Skin of body (tissue), 3 donors: Measurements from ENCODE around the gene UBAP1L. TPM values are rescaled to one million over a fixed set of nuclear protein-coding genes. Genes with fewer than 3 reads are reported as not detected.
"Not testable (repeated sequence)": the region's sequence is repeated elsewhere in the genome, so short reads cannot be mapped to it uniquely, and the experiment has no call there.

Source experiments
- DNase-seq: peaks from one replicate; lab custom pipeline; 2025; lab: John Stamatoyannopoulos, UW
- small RNA-seq: library from RNA; depleted of rRNA; stranded (forward); fragments of <200 nt; gene quantifications from one replicate; pipeline ENCODE3, GENCODE V24; 2014; ENCODE audit warnings: low replicate concordance
- total RNA-seq: library from RNA; depleted of rRNA; stranded (reverse); fragments of >200 nt; gene quantifications from one replicate; pipeline ENCODE4 v1.2.3, GENCODE V29; 2014

Gene UBAP1L
- total RNA-seq, 1 donor from 2014 or later, result 2.2 TPM

DNA sequence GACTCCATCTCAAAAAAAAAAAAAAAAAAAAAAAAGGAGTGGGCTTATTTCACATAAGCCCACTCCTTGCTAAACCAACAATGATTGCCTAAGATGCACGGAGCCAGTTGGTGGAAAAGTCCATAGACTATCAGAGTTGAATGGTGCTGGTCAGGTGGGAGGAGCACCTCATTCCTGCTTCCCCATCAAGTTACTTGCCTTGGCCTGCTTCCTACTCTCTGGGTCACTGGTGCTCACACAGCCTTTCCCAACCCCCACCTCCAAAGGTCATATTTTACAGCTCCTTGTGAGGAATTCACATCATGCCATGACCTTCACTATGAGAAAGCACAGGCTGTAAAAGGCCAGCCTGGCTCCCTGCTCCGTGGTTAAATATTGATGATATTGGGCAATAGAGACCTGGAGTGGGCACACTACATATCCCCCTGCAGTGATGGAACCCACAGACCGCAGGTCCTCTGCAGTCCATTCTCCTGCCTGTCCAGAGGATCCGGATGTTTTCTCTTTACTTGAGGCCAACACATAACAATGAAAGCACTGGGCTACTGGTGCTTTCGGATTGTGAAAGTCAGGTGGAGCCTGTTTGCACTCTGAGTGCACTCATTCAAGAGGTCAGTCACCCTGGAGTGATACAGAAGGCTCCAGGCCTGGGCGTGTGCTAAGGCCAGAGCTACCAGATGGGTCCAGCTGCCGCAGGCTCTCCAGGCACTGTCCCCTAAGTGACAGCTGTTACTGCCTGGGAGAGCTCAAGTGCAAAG is 70.1 kb downstream of the UBAP1L start, which contains the start of gene SLC51B:
Gene SLC51B (plus strand): TSS at position 664 of the 758 bp plus-strand sequence. CDS start 4,618 bp downstream, outside the sequence.
- no peak for DNase-seq

DNA sequence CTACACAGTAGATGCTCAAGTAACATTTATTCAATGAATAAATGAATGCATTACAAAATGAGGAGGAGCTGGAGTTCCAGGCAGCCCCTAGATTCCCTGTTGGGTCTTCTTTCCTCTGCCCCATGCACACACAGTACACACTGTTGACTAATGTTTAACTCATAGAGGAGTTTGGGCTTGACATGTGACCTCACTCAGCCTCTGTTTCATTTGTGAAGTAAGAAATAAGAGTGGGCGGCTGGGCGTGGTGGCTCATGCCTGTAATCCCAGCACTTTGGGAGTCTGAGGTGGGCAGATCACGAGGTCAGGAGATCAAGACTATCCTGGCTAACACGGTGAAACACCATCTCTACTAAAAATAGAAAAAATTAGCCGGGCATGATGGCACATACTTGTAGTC is 70.8 kb downstream of the UBAP1L start:
- not testable (repeated sequence) for DNase-seq

DNA sequence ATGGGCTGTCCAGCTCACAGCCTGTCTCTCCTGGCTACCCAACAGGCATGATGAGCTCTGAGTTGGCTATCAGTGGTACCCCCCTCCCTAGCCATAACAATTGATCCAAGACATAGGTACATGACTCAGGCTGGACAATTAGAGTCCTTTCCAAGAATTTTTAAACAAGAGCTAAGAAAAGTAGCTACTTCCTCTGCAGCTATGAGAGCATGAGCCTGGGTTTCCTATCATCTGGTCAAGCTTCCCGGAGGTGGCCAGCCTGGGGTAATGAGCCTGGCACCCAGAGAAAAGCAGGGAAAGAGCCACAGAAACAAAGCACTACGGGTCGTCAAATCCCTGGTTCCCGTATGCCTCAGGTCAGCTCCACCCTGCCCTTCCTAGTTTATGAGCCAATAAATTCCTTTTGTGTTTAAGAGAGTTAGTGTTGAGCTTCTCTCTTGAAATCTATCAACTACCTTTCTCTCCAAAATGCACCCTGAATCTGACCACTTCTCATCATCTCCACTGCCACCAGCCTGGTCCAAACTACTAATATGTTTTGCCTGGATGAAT is 72.1 kb downstream of the UBAP1L start:
- DNase-seq, result no peak

Small RNA genes lying within 50 kb of the gene (small RNA-seq; reads per million reads assigned to genes)
- not detected for gene AC013553.1

Other genes starting within 250 kb of the UBAP1L start
- 3.6 TPM for gene ANKDD1A, start 203.3 kb downstream of the UBAP1L start, total RNA-seq
- 49.9 TPM for gene SPG21, start 125.3 kb downstream of the UBAP1L start, total RNA-seq
- gene MTFMT, start 85.6 kb downstream of the UBAP1L start, total RNA-seq, result 8.4 TPM
- not detected for gene SLC51B, start 69.8 kb downstream of the UBAP1L start, total RNA-seq
- 12.5 TPM for gene RASL12, start 47.2 kb downstream of the UBAP1L start, total RNA-seq
- 0.30 TPM for gene KBTBD13, start 38.5 kb downstream of the UBAP1L start, total RNA-seq
- 10.9 TPM for gene PDCD7, start 18.6 kb upstream of the UBAP1L start, total RNA-seq
- 65.6 TPM for gene CLPX, start 70.1 kb upstream of the UBAP1L start, total RNA-seq
- gene CILP, start 96.3 kb upstream of the UBAP1L start, total RNA-seq, result 24.4 TPM
- 6.8 TPM for gene PARP16, start 171.7 kb upstream of the UBAP1L start, total RNA-seq
- not detected for gene RNU5A-1, start 180.9 kb upstream of the UBAP1L start, total RNA-seq
- under 0.01 TPM for gene RNU5B-1, start 189.5 kb upstream of the UBAP1L start, total RNA-seq